CD14-positive monocyte (primary cell): ENCODE results near the gene PYROXD2. TPM values are rescaled to one million over a fixed set of nuclear protein-coding genes. Genes with fewer than 3 reads are reported as not detected.

Experiments used
- DNase-seq, 3 donors: peaks; one replicate each; pipeline ENCODE4 v3.0.0-alpha.2; 2011 to 2022
- H2AFZ ChIP-seq: 2 replicates; pipeline ENCODE4 v1.6.0; 2012; ENCODE audit warnings: mild to moderate bottlenecking, low read depth, low read length, inconsistent platforms; ENCODE audit not compliant: insufficient read depth, poor library complexity, severe bottlenecking
- H3K27ac ChIP-seq, 2 donors: 1 replicate in 1 of 2; 2 replicates in 1 of 2; pipeline ENCODE4 v1.5.1; 2012 to 2013; ENCODE audit warnings: low read length in 2 of 2, control low read depth in 1 of 2, inconsistent platforms in 1 of 2, low read depth in 1 of 2, mild to moderate bottlenecking in 1 of 2
- H3K27me3 ChIP-seq, 2 donors: one replicate each; pipeline versions ENCODE4 v1.6.0 to v1.6.1; 2011 to 2013; ENCODE audit warnings: low read length in 2 of 2; ENCODE audit not compliant: control insufficient read depth in 2 of 2, insufficient read depth in 2 of 2
- H3K36me3 ChIP-seq, 2 donors: replicated peaks in 1 of 2; 1 replicate in 1 of 2; 2 replicates in 1 of 2; pipeline versions ENCODE4 v1.5.1 to v1.6.1; 2012 to 2013; ENCODE audit warnings: low read length in 2 of 2, control low read depth in 1 of 2, inconsistent platforms in 1 of 2, mild to moderate bottlenecking in 1 of 2; ENCODE audit not compliant: insufficient read depth in 2 of 2, control insufficient read depth in 1 of 2
- H3K4me1 ChIP-seq, 2 donors: 1 replicate in 1 of 2; 2 replicates in 1 of 2; pipeline versions ENCODE4 v1.5.1 to v1.6.1; 2012 to 2013; ENCODE audit warnings: low read length in 2 of 2, control low read depth in 1 of 2, inconsistent platforms in 1 of 2, mild to moderate bottlenecking in 1 of 2, moderate library complexity in 1 of 2; ENCODE audit not compliant: insufficient read depth in 2 of 2, control insufficient read depth in 1 of 2
- H3K4me2 ChIP-seq: replicated peaks from 2 replicates; pipeline ENCODE3; 2012; ENCODE audit warnings: low read length, moderate library complexity, mild to moderate bottlenecking; ENCODE audit not compliant: poor library complexity, severe bottlenecking; ENCODE audit errors: extremely low read depth
- H3K4me3 ChIP-seq, 3 experiments: fragments of 200-600 bp in 1 of 3; sonication (generic) in 1 of 3; replicated peaks in 1 of 3; 1 replicate in 2 of 3; 2 replicates in 1 of 3; pipeline ENCODE4 v1.5.1; 2011 to 2013; ENCODE audit warnings: low read length in 3 of 3, mild to moderate bottlenecking in 3 of 3, control low read depth in 2 of 3, low read depth in 2 of 3, inconsistent platforms in 1 of 3, moderate library complexity in 1 of 3
- H3K79me2 ChIP-seq: 2 replicates; pipeline ENCODE4 v1.6.0; 2012; ENCODE audit warnings: mild to moderate bottlenecking, control low read depth, inconsistent platforms, low read length, moderate library complexity; ENCODE audit not compliant: insufficient read depth
- H3K9ac ChIP-seq: 2 replicates; pipeline ENCODE4 v1.6.0; 2017; ENCODE audit warnings: low read length, mild to moderate bottlenecking; ENCODE audit not compliant: insufficient read depth, poor library complexity, severe bottlenecking
- H3K9me3 ChIP-seq, 2 donors: replicated peaks in 1 of 2; 1 replicate in 1 of 2; 2 replicates in 1 of 2; pipeline versions ENCODE4 v1.5.1 to v1.6.1; 2012 to 2013; ENCODE audit warnings: low read length in 2 of 2, control low read depth in 1 of 2; ENCODE audit not compliant: control insufficient read depth in 1 of 2, insufficient read depth in 1 of 2
- H4K20me1 ChIP-seq: 2 replicates; pipeline ENCODE4 v1.6.0; 2012; ENCODE audit warnings: mild to moderate bottlenecking, low read length, control low read depth, moderate library complexity; ENCODE audit not compliant: insufficient read depth
- H3K27ac Mint-ChIP-seq, 7 donors: one replicate each; pipeline ENCODE4 v1.8.0; 2020; ENCODE audit warnings: mild to moderate bottlenecking in 7 of 7, mixed read lengths in 7 of 7, moderate library complexity in 6 of 7, inconsistent platforms in 2 of 7
- H3K27me3 Mint-ChIP-seq, 3 donors: one replicate each; pipeline ENCODE4 v1.8.0; 2021 to 2022; ENCODE audit warnings: low read depth in 3 of 3, mild to moderate bottlenecking in 3 of 3, mixed read lengths in 3 of 3, moderate library complexity in 3 of 3, inconsistent platforms in 1 of 3
- H3K36me3 Mint-ChIP-seq, 2 donors: one replicate each; pipeline ENCODE4 v1.8.0; 2020; ENCODE audit warnings: mixed read lengths in 2 of 2, inconsistent platforms in 1 of 2, mild to moderate bottlenecking in 1 of 2
- H3K4me1 Mint-ChIP-seq: one replicate; pipeline ENCODE4 v1.8.0; 2020; ENCODE audit warnings: mild to moderate bottlenecking, mixed read lengths
- H3K4me3 Mint-ChIP-seq, 2 donors: one replicate each; pipeline ENCODE4 v1.8.0; 2020; ENCODE audit warnings: mild to moderate bottlenecking in 2 of 2, mixed read lengths in 2 of 2, moderate library complexity in 1 of 2
- H3K9me3 Mint-ChIP-seq, 7 donors: one replicate each; pipeline ENCODE4 v1.8.0; 2020 to 2022; ENCODE audit warnings: mixed read lengths in 7 of 7, mild to moderate bottlenecking in 6 of 7, moderate library complexity in 6 of 7, inconsistent platforms in 2 of 7
- WGBS: methylation state at CpG from one replicate; pipeline ENCODE4 v1.1.5; 2013; ENCODE audit warnings: missing lambda C conversion rate; ENCODE audit not compliant: insufficient coverage; 5-methylcytosine and 5-hydroxymethylcytosine counted together
- intact Hi-C, 2 donors: fragments of 100-400 bp; cut with micrococcal nuclease; formaldehyde crosslinking; loops; one replicate each; pipeline versions ENCODE4 v1.15.0 to v1.15.1; 2023
- polyA plus RNA-seq, 3 donors: library from polyadenylated mRNA; depleted of rRNA in 1 of 3; unstranded in 2 of 3; stranded (reverse) in 1 of 3; fragments of 300-500 nt in 2 of 3; fragments of >200 nt in 1 of 3; fragmentation: Illumina TruSeq in 2 of 3; gene quantifications; 1 replicate in 2 of 3; 2 replicates in 1 of 3; pipeline ENCODE4 v1.2.3, GENCODE V29; 2012 to 2021
- TF ChIP-seq, protein P1 (sequence below): fragments of 200-600 bp; IDR thresholded peaks from one replicate; pipeline ENCODE4 v1.8.0; 2022; ENCODE audit warnings: antibody characterized with exemption, mild to moderate bottlenecking

PYROXD2 gene
- polyA plus RNA-seq, 3 donors = 0.27 to 21.6 (median 1.00) TPM

DNA sequence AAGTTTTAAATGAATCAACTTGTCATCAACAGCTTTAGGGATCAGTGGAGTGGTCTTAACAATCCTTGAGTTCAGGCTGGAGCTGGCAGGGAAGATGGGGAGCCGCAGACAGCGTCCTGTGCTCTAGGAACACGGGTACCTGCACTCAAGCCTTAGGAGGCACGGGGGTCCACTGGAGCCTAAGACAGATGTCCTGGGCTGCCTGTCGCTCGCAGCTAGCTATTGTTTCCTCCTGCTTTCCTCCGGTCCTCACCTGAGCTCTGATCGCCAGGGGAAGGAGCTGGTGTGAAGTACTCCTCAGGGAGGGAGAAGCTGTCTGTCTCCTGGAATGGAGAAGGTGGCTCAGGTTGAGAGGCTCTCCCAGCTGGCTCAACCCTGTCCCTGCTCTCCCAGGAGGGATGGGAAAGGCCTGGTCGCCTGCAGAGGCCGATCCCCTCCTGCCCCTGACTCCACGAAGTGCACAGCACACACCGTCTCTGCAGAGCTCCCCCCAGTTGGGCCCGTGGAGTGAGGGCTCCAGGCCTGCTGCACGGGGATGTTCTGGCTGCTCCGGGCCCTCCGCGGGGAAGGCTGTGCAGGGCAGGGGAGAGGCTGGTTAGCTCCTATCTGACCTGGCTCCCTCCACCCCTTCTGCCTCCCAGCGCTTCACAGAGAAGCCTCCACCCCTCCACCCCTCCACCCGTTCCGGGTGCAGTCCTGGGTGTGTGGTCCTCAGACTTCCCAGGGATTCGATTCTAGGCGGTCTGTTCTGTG, 14.5 kb upstream of the PYROXD2 start:
- intact Hi-C loops = no loop called here
- H3K27me3 Mint-ChIP-seq = no peaks in the 10 kb centered on the region
- H3K27ac ChIP-seq = no peak overlapping the region
- peaks cover 0 to 8% (median 1%) of the 10 kb centered on the region in 7 donors for H3K9me3 Mint-ChIP-seq
- DNase-seq = no peak
- 99% methylated on average over 17 of the region's 22 CpGs for WGBS
- no peak overlapping the region for H2AFZ ChIP-seq
- H3K79me2 ChIP-seq = no peaks in the 10 kb centered on the region
- H4K20me1 ChIP-seq = peaks cover 15% of the 10 kb centered on the region
- H3K27ac Mint-ChIP-seq = no peak overlapping the region
- TF ChIP-seq, protein P1, sequence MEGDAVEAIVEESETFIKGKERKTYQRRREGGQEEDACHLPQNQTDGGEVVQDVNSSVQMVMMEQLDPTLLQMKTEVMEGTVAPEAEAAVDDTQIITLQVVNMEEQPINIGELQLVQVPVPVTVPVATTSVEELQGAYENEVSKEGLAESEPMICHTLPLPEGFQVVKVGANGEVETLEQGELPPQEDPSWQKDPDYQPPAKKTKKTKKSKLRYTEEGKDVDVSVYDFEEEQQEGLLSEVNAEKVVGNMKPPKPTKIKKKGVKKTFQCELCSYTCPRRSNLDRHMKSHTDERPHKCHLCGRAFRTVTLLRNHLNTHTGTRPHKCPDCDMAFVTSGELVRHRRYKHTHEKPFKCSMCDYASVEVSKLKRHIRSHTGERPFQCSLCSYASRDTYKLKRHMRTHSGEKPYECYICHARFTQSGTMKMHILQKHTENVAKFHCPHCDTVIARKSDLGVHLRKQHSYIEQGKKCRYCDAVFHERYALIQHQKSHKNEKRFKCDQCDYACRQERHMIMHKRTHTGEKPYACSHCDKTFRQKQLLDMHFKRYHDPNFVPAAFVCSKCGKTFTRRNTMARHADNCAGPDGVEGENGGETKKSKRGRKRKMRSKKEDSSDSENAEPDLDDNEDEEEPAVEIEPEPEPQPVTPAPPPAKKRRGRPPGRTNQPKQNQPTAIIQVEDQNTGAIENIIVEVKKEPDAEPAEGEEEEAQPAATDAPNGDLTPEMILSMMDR = no peak
- H3K9me3 ChIP-seq = peaks cover 0 to 6% of the 10 kb centered on the region in 2 donors
- H3K4me3 Mint-ChIP-seq = no peak overlapping the region
- H3K27me3 ChIP-seq = no peaks in the 10 kb centered on the region
- H3K36me3 ChIP-seq = peaks cover 91 to 96% of the 10 kb centered on the region in 2 donors
- no peak overlapping the region for H3K9ac ChIP-seq
- H3K36me3 Mint-ChIP-seq = peaks cover 72 to 94% of the 10 kb centered on the region in 2 donors
- H3K4me1 Mint-ChIP-seq = peaks cover 2% of the 10 kb centered on the region
- no peaks in the 10 kb centered on the region for H3K4me1 ChIP-seq
- H3K4me2 ChIP-seq = no peak overlapping the region
- no peak overlapping the region for H3K4me3 ChIP-seq

DNA sequence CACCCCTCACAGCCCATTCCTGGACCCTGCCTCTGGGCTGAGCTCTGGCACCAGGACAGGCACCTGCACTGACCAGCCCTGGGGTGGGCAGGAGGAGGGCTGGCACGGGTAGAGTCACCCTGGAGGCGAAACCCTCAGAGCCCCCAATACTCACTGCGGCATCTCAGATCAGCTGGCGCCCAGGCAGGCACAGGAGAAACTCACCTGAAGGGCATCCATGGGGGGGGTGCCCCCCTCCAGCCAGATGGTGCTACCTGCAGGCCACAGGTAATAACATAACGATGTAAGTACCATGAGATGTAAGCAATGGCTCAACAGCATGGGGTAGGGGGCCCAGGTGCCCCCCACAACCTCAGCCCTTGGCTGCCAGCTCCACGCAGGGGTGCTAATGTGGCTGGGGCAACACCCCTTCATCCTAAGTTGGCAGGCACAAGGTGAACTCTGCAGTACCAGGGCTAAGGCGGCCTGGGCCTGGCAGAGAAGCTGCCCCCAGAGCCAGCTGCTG, 12.1 kb upstream of the PYROXD2 start:
- no peak overlapping the region for H3K27ac Mint-ChIP-seq
- no peak overlapping the region for H2AFZ ChIP-seq
- H3K4me1 Mint-ChIP-seq = peaks cover 2% of the 10 kb centered on the region
- H3K36me3 Mint-ChIP-seq = peaks cover 73 to 93% of the 10 kb centered on the region in 2 donors
- no peak for DNase-seq
- TF ChIP-seq, protein P1 = no peak
- peaks cover 8% of the 10 kb centered on the region for H4K20me1 ChIP-seq
- no peaks in the 10 kb centered on the region for H3K9me3 ChIP-seq
- no peak overlapping the region for H3K27ac ChIP-seq
- intact Hi-C loops = no loop called here
- H3K36me3 ChIP-seq = peaks cover 92 to 96% of the 10 kb centered on the region in 2 donors
- H3K4me3 Mint-ChIP-seq = no peak overlapping the region
- H3K4me1 ChIP-seq = no peaks in the 10 kb centered on the region
- no peak overlapping the region for H3K4me3 ChIP-seq
- H3K9ac ChIP-seq = no peak overlapping the region
- H3K4me2 ChIP-seq = no peak overlapping the region
- no peaks in the 10 kb centered on the region for H3K27me3 Mint-ChIP-seq
- no peaks in the 10 kb centered on the region for H3K79me2 ChIP-seq
- no peaks in the 10 kb centered on the region for H3K9me3 Mint-ChIP-seq
- WGBS = 100% methylated on average over 2 of the region's 7 CpGs
- no peaks in the 10 kb centered on the region for H3K27me3 ChIP-seq
